Lower leg skin (tissue), 3 donors: ENCODE measurements around the gene BPIFB6.

ENCODE experiments used
- POLR2A ChIP-seq, 2 donors: fragments of 450-650 bp; IDR thresholded peaks; one replicate each; pipeline ENCODE4 v1.6.1; 2016 to 2017; ENCODE audit warnings: antibody characterized with exemption in 2 of 2, mild to moderate bottlenecking in 1 of 2, moderate library complexity in 1 of 2
- TF ChIP-seq, protein P1 (sequence below), 3 donors: fragments of 450-650 bp; IDR thresholded peaks; one replicate each; pipeline ENCODE4 v1.5.1; 2016; ENCODE audit warnings: antibody characterized with exemption in 3 of 3, mild to moderate bottlenecking in 3 of 3, moderate library complexity in 2 of 3

DNA sequence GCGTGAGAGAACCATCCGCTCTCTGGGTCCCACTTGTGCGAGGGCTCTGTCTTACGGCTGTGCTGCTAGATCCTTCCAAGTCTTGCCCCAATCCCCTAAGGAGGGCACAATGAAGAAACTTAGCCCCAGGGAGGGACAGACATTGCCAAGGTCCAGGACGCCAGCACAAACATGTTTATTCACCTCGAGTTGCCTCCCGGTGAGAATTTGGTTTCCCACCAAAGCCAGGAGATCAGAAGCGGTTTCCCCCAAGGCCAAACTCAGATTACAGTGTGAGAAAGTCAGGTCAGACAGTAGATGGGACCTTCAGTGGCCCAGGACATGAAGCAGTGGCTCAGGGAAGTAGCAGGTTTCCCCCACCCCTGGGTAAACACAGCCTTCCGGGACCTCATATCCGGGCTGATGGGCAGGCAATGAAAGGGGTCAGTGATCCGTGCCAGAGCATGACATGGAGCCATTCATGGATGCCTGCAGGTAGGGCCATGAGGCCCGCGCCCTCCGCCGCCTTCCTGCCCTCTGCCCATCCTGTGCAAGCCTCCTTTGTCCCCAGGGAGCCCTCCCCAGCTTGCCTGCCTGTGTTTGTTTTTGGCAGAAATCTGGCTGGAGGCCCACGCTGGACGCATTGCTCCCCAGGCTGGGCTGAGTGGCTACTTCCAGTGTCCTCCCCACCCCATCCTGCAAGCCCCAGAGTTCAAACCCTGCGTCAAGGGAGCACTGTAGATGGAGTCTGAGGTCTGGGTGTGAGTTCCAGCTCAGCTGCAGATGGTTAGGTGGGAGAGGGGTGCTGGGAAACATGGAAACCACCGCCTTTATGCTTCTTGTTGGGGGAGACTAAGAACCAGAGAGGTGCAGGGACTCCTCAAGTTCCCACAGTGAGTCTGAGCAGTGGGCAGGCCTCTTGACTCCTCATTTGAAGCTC lies 22.0 kb upstream of the BPIFB6 start:
- TF ChIP-seq, protein P1, sequence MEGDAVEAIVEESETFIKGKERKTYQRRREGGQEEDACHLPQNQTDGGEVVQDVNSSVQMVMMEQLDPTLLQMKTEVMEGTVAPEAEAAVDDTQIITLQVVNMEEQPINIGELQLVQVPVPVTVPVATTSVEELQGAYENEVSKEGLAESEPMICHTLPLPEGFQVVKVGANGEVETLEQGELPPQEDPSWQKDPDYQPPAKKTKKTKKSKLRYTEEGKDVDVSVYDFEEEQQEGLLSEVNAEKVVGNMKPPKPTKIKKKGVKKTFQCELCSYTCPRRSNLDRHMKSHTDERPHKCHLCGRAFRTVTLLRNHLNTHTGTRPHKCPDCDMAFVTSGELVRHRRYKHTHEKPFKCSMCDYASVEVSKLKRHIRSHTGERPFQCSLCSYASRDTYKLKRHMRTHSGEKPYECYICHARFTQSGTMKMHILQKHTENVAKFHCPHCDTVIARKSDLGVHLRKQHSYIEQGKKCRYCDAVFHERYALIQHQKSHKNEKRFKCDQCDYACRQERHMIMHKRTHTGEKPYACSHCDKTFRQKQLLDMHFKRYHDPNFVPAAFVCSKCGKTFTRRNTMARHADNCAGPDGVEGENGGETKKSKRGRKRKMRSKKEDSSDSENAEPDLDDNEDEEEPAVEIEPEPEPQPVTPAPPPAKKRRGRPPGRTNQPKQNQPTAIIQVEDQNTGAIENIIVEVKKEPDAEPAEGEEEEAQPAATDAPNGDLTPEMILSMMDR (IDR thresholded peaks at IDR 0.05): no peak
- TF ChIP-seq POLR2A (IDR thresholded peaks at IDR 0.05): no peak
